GM18909 (cell line): ENCODE results near the gene GABRR1.
"Not testable (repeated sequence)": the region's sequence is repeated elsewhere in the genome, so short reads cannot be mapped to it uniquely, and the experiment has no call there.

Experiments
- ATAC-seq: cut with Tn5 transposase; IDR thresholded peaks from one replicate; pipeline ENCODE4 v1.9.1; 2021; ENCODE audit warnings: mild to moderate bottlenecking; ENCODE audit not compliant: unreplicated experiment, poor library complexity

Gene GABRR1

DNA sequence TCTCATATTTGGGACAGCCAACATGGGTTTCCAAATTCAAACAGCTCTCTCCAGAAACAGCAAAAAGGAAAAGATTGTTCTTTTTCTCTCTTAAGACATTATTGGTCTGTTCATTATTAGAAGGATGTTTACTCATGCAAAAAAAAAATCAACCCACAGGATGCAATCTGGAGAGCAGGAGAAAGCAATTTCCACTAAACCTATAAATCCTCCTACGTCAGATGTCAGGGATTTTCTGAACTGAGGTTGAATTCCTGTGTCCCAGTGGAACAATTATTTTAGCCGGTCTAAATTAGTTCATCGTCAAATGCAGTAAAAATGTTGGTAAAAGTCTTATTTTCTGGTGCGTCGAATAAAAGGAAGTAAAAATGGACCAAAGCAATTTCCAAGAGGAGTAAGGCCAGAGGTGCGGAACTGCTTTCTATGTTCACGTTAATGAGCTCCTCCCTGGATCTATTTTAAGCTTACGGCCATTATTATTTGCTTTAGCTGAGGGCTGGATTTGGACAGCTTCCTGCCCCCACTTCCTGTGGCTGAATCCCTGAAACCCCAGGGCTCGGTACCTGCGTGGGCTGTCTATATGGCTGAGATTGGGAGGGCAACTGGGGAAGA lies at the start of gene GABRR1:
GABRR1 (minus strand) TSS at position 60 of the 612 bp plus-strand sequence; CDS start at position 24, 36 bp downstream.
- no peak for ATAC-seq

DNA sequence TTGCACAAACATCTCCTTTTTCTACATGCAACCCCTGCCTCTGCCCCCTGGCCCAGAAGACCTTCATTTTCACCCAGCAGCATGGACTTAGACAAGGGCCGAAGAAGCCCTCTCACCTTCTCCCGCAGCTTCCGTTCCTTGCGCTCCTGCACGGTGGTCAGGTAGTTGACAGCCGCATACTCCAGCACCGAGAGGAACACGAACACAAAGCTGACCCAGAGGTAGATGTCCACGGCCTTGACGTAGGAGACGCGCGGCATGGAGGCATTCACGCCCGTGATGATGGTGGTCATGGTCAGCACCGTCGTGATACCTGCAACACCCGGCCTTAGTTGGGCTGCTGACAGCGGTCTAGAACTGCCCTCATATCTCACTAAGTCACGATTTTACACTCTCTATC lies 47.1 kb upstream of the GABRR1 start:
- ATAC-seq: no peak

- ATAC-seq: no peak
Measured at GRCh38 chr6:89260832-89261231, 43.7 kb upstream of the GABRR1 start.

- ATAC-seq: no peak
Measured at GRCh38 chr6:89260310-89260709, 43.2 kb upstream of the GABRR1 start.

DNA sequence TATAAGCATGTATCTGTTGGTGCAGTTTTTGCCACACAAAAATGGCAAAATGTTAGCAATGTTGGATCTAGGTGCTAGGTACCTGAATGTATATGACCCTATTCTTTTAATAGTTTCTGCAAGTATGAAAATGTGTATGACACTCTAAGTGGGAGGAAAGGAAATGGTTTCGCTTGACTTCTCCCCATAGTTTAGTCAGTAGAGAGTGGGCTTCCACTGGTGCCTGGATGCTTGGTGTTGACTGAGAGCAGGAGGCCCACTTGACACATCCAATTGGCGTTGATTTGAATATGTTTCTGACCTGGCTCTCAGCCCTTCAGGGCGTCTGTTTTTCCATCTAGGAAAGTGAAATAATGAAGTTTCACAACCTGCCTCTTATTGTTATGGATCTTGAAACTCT lies 41.8 kb upstream of the GABRR1 start:
- ATAC-seq: no peak

- no peak for ATAC-seq
Measured at GRCh38 chr6:89257781-89258180, 40.6 kb upstream of the GABRR1 start.

GRCh38 chr6:89257346-89257745 lies 40.2 kb upstream of the GABRR1 start:
- ATAC-seq: no peak

- no peak for ATAC-seq
Measured at GRCh38 chr6:89255417-89255816, 38.3 kb upstream of the GABRR1 start.

- ATAC-seq: no peak
Measured at GRCh38 chr6:89254569-89254968, 37.4 kb upstream of the GABRR1 start.

DNA sequence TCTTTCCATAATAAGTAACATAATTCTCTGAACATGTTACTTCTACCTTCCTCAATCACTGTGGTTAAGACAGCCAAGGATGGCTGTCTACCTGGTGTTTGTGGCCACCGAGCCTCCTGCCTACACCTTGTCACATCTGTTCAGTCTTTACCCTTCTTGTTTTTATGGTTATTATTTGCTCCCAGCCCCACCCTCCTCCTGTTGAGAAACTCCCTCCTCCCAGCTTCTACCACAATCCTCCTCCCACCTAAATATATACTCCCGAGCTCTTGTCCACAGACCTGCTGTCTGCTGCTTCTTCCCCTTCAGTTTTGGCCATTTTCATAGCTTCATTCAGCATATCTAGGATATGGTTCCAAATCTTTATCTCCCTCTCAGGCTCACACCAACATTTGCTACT lies 35.7 kb upstream of the GABRR1 start:
- no peak for ATAC-seq

DNA sequence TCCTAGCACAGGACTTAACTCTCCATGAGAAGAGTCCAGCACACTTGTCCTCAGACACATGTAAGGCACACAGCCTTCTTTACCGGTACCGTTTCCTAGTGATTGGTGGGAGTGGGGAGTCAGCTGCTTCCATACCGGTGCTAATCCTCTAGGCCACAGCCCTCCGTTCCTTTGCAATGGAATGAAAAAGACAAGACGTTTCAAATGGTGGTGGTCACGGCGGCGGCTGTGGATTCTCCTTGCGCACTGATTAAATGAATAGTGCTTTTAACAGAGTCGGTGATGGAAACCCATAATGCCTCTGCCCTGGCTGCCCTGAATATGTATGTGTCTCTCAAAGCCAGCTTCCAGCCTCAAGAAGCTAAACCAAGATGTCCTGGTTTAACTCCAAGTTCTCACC lies 34.8 kb upstream of the GABRR1 start:
- no peak for ATAC-seq

GRCh38 chr6:89251170-89251569 lies 34.0 kb upstream of the GABRR1 start:
- ATAC-seq: no peak

DNA sequence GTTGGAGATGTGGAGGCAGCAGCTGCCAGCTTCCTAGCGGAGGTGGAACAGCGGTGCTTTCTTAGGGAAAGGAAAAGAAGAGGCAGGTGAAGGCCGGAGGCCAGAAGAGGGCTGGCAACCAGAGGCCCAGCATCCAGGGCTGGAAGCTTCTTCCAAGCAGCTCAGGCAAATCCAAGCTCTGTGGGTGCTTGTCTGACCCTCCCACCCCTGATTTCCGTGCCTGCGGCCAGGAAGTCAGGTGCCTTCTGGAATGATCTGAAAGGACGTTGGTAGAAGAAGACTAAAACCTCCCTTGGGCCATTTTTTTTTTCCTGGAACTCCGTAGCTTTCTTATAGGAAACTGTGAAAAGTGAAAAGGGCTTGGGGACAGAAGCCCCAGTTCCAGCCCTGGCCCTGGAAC lies 33.1 kb upstream of the GABRR1 start:
- no peak for ATAC-seq

- peak; percentile 63 for ATAC-seq
Measured at GRCh38 chr6:89244241-89244985, 27.3 kb upstream of the GABRR1 start.

DNA sequence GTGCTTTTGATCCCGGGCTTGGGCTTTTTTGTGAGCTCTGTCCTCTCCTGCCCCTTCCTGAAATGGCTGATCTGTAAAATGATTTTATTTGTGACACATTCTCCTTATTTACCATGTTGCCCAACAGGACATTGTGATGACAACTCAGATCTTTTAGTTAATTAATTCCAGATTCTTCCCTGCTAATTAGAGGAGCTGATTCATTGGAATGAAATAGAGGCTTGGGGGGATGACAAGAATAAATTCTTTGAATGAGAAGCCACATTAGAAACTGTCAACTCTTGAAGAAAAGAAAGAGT lies 26.1 kb upstream of the GABRR1 start:
- no peak for ATAC-seq

GRCh38 chr6:89242574-89243330 lies 25.6 kb upstream of the GABRR1 start:
- no peak for ATAC-seq

- ATAC-seq: peak; percentile 35
Measured at GRCh38 chr6:89239338-89239737, 22.2 kb upstream of the GABRR1 start.

DNA sequence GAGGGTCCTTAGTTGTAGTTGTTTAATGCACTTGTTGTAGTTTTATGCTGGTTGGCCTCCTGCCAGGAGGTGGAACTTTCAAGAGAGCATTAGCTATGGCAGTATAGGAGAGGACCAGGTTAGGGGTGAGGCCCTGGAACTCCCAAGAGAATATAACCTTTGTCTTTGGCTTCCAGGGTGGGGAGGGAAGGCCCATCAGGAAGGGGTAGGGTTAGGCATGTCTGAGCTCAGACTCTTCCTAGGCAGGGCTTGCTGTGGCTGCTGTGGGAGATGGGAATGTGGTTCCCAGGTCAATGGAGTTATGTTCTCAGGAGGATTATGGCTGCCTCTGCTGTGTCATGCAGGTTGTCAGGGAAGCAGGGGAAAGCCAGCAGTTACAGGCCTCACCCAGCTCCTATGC lies 20.0 kb upstream of the GABRR1 start:
- ATAC-seq: no peak

DNA sequence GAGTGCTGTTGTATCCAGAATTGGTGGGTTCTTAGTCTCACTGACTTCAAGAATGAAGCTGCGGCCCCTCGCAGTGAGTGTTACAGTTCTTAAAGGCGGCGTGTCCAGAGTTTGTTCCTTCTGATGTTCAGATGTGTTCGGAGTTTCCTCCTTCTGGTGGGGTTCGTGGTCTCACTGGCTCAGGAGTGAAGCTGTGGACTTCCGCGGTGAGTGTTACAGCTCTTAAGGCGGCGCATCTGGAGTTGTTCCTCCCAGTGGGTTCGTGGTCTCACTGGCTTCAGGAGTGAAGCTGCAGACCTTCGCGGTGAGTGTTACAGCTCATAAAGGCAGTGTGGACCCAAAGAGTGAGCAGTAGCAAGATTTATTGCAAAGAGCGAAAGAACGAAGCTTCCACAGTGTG lies 16.4 kb upstream of the GABRR1 start:
- ATAC-seq: not testable (repeated sequence)

DNA sequence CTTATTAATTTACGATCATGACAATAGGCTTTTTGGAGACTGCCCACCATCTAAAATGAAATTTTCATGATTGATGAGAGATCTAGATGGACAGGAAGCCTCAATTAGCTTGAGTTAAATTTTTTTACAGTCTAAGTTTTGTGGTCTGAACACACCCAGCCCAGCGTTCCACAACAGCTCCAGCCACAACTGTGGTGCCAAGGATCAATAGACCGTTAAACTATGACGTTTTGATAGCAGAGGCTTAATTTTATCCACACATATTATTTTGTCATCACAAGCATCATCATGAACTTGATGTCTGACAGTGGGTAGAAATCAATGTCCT lies 5.5 kb upstream of the GABRR1 start:
- no peak for ATAC-seq

- no peak for ATAC-seq
Measured at GRCh38 chr6:89221971-89222711, 5.0 kb upstream of the GABRR1 start.
